NCI-H345 treated with DMSO at 0.1 percent for 48 hours (cell line): ENCODE data around the gene ARPC1B.
A peak's percentile ranks its signal among the peaks of the same experiment; 100 is the strongest.
"Not testable (repeated sequence)": the region's sequence is repeated elsewhere in the genome, so short reads cannot be mapped to it uniquely, and the experiment has no call there.

Experiments used
- DNase-seq: peaks from one replicate; lab custom pipeline; 2025; ENCODE audit not compliant: unreplicated experiment; lab: John Stamatoyannopoulos, UW

The ARPC1B gene

GRCh38 chr7:99387239-99387635 is 12.7 kb downstream of the ARPC1B start:
- DNase-seq = not testable (repeated sequence)

DNA sequence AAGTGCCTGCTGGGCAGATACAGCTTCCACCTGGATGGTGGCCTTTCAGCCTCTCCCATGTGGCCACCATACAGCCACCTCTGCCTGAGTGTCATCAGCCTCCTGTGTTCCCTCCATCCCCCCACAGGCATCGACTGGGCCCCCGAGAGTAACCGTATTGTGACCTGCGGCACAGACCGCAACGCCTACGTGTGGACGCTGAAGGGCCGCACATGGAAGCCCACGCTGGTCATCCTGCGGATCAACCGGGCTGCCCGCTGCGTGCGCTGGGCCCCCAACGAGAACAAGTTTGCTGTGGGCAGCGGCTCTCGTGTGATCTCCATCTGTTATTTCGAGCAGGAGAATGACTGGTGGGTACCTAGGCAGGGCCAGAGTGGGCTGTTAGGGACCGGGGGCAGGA is 13.4 kb downstream of the ARPC1B start:
- no peak for DNase-seq

GRCh38 chr7:99389772-99390171 is 15.2 kb downstream of the ARPC1B start:
- DNase-seq = no peak

DNA sequence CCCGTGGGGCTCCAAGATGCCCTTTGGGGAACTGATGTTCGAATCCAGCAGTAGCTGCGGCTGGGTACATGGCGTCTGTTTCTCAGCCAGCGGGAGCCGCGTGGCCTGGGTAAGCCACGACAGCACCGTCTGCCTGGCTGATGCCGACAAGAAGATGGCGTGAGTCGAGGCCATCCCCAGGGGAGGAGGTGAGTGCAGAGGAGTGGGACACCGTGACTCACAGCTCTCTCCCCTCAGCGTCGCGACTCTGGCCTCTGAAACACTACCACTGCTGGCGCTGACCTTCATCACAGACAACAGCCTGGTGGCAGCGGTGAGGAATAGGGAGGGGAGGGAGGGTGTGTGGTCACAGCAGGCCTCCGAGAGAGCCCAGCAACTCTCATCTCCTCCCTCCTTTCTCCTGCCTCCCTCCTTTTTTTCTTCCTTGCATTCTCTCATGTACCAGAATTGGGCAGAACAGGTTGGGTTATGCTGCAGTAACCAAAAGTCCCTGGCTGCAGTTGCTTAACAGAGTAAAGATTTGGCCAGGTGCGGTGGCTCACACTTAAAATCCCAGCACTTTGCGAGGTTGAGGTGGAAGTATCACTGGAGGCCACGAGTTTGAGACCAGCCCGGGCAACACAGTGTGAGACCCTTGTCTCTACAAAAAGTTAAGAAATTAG is 16.5 kb downstream of the ARPC1B start:
- DNase-seq = no peak

DNA sequence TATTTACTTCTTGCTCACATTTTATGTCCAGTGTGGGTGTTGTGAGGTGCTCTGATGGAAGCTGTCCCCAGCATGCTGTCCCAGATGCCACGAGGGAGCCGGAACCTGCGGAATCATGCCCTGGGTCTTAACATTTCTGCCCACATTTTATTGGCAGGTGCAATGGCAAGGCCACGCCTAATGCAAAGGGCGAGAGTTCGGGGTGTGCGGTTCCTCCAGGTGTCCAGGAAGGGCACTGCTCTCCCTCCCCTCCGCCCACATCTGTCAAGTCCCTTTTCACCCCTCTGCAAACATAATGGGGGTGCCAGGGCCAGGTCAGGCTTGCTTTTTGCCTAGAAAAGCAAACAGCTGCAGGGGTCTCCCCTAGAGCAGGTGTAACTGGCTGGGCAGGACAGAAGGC is 17.5 kb downstream of the ARPC1B start:
- DNase-seq = no peak

DNA sequence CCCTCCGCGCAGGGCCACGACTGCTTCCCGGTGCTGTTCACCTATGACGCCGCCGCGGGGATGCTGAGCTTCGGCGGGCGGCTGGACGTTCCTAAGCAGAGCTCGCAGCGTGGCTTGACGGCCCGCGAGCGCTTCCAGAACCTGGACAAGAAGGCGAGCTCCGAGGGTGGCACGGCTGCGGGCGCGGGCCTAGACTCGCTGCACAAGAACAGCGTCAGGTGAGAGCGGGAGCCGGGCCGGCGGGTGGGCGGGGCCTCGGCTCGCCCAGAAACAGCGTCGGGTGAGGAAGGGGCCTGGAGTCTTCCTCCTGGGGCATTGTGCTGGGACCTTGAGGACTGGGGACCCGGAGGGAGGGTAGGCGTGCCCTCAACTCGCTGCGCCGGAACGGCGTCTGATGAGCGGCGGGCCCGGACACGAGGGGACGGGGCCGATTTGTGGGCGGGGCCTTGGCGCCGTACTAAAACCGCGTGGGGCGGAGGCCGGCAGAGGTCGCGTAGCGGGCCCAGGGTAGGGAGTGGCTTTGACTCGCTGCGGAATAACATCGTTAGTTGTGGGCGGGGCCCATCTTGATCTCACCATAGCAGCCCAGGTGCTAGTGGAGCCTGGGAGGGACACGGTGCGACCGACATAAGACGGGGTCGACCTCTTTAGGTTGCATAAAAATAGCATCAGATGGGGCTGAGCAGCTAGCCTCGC is 18.3 kb downstream of the ARPC1B start:
- DNase-seq = peak; percentile 30

GRCh38 chr7:99393355-99394187 is 19.0 kb downstream of the ARPC1B start:
- DNase-seq = no peak

DNA sequence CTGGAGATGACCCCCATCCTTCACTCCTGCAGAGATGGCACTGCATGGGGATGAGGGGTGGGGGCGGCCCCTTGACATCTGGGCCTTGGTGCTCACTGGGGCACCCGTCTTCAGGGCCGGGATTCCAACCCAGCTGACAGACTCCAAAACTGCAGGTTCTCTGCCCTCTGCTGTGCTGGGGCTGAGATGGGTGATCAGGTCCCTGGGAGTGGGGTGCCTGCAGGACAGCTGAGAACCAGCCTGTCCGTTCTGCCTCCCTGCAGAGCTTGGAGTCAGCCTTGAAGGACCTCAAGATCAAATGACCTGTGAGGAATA is 19.6 kb downstream of the ARPC1B start:
- DNase-seq = no peak

- DNase-seq = no peak
Observed at GRCh38 chr7:99395616-99396327, 21.2 kb downstream of the ARPC1B start.

- no peak for DNase-seq
Observed at GRCh38 chr7:99396418-99397296, 22.1 kb downstream of the ARPC1B start.

DNA sequence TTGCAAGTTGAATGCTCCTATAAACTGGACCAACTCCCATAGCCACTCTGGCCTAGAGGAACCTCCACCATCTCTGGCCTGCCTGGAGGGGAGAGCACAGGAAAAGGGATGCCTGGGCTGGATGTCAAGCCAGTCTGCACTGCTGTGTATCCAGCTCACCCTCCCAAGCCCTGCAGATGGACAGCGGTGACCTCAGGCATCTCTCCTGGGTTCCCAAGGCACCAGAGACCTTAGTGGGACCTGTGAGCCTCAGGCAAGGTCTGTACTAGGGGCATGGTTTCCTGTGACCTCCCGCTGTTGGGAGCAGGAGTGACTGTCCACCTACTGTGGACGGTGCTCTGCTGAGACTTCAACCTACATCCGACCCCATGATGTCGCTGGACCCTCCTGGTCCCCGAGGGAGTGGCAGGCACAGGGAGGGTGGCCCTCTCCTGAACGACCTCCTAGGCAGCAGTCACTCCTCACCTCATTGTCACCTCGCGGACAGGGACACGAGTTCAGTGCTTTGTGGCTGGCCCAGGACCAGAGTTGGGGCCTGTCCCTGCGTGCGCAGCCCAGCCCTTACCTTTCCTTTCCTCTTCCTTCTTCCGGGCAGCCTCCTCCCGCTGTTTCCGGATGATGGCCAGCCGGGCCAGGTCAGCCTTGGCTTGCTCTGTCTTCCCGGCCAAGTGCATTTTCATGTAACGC is 22.9 kb downstream of the ARPC1B start:
- DNase-seq = no peak

GRCh38 chr7:99398891-99399445 is 24.4 kb downstream of the ARPC1B start:
- DNase-seq = no peak

DNA sequence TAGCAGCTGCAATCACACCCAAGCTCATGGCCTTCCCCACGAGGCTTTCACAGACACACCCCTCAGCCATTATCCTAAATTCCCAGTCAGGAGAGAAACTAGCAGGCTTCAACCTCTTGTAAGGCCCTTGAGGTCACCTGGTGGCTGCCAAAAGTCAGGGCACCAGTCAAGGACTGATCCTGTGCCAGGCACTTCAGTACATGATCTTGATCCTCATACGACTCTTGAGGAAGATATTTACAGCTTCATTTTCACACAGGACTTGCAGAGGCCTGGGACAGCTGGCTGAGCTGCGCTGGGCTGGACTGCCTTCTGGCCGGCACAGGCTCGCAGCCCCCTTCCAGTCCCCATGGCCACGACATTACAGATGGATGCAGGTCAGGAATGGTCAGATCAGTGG is 25.1 kb downstream of the ARPC1B start:
- no peak for DNase-seq

DNA sequence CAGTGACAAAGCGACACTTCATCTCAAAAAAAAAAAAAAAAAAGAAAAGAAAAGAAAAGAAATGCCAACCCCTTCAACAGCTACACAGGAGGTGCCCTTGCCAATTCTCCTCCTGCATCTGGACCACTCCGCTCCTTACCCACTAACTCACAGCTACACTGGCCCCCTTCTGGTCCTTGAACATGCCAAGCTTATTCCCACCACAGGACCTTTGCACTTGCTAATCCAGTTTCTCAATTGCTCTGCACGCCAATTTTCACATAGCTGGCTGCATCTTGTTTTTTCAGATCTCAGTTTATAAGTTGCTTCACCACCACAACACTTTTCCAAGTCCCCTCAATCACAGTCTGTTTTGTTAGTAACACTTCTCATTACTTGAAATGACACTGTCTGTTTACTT is 28.3 kb downstream of the ARPC1B start:
- DNase-seq = no peak

DNA sequence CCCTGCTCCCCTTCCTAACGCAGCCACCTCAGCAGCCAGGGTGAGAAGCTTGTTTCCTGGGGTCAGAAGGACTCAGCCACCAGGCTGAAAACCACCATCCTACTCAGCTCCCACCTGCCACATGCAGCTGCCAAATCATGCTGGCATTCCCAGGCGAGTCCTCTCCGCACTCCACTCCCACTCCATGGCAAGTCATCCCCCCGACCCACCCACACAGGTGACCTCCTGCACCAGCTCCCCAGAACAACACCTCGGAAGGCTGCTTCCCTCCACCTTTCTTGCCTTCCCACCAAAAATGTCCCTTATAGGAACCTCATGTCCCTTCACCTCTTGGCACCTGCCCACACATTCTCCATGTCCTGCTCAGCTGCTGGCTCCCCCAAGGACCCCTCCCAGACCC is 29.2 kb downstream of the ARPC1B start:
- DNase-seq = no peak

- no peak for DNase-seq
Observed at GRCh38 chr7:99404235-99404976, 29.9 kb downstream of the ARPC1B start.

- no peak for DNase-seq
Observed at GRCh38 chr7:99404977-99405320, 30.4 kb downstream of the ARPC1B start.

DNA sequence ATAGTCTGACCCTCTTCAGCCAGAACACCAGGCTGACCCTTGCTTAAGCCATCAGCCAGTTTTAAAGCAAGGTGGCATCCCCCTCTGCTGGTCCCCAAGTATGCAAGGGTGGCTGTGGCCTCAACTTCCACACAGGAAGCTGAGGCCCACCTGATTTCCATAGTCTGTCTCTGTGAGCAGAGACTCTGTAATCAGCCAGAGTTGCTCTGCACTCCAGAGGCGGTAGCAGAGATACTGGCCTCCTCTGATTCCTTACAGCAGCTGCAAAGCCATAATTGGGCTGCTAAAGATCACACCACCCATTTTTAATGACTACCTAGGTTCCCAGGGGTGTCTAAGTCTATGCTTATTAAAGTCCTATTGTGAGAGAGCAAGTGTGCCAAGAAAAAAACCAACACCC is 32.0 kb downstream of the ARPC1B start:
- no peak for DNase-seq

- no peak for DNase-seq
Observed at GRCh38 chr7:99407872-99408378, 33.4 kb downstream of the ARPC1B start.
